Measurements from ENCODE around the gene PSMD4.

DNA sequence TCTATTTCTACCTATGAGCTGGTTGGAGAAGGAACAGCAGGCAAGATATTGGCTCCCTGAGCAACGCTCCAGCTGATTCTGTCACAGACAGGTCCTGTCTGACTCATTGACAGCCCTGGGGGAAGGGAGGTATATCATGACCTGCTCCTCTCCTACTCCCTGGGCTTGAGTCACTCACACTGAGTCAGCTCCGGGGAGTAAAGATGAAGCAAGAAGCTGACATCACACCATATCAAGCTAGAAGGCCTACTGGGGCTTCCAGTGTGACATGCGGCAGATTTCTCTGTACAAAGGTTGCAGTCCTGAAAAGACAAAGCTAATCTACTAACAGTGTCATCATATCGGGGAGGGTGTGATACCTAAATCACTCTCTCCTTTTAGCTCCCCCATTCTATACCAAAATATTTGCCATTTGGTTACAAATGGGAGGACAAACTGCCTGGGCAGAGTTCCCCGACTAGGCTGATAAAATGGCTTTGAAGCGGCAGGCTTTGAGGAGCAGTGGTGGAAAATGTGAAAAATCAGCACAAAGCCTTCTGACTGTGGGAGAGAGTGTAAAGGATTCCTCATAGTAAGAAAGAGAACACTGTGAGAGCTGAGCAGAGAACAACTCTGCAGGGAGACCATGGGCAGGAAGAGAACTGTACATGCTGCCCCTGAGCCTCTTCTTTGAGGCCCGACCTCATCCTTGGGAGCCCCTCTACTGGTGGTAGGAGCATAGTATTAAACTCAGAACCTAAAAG lies 57.2 kb downstream of the PSMD4 start:
- TF ChIP-seq, protein P1, sequence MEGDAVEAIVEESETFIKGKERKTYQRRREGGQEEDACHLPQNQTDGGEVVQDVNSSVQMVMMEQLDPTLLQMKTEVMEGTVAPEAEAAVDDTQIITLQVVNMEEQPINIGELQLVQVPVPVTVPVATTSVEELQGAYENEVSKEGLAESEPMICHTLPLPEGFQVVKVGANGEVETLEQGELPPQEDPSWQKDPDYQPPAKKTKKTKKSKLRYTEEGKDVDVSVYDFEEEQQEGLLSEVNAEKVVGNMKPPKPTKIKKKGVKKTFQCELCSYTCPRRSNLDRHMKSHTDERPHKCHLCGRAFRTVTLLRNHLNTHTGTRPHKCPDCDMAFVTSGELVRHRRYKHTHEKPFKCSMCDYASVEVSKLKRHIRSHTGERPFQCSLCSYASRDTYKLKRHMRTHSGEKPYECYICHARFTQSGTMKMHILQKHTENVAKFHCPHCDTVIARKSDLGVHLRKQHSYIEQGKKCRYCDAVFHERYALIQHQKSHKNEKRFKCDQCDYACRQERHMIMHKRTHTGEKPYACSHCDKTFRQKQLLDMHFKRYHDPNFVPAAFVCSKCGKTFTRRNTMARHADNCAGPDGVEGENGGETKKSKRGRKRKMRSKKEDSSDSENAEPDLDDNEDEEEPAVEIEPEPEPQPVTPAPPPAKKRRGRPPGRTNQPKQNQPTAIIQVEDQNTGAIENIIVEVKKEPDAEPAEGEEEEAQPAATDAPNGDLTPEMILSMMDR (IDR thresholded peaks at IDR 0.05; ENCODE audit: low read depth, low read length): no peak
- TF ChIP-seq EZH2phosphoT487 (IDR thresholded peaks at IDR 0.05; ENCODE audit: low read depth): no peak
